Measurements from ENCODE around the gene ROR2. TPM values are rescaled to one million over a fixed set of nuclear protein-coding genes. Genes with fewer than 3 reads are reported as not detected.

ROR2 gene
- total RNA-seq, 2 donors from 2014 or later: 4.0 to 5.4 TPM

GRCh38 chr9:91660521-91660920 is 289.5 kb downstream of the ROR2 start:
- intact Hi-C loops (cut with DNase I): no loop called here
- Histone ChIP-seq H3K36me3 (replicated peaks in 1 of 2; ENCODE audit: insufficient read depth in 1 of 2, low read depth in 2 of 2) (no peaks in the 10 kb centered on the region), H3K4me1 (no peaks in the 10 kb centered on the region), H3K27ac (no peak overlapping the region), H3K27me3 (no peaks in the 10 kb centered on the region), H3K9me3 (no peaks in the 10 kb centered on the region), H3K4me3 (no peak overlapping the region)
- ATAC-seq (no peak), DNase-seq (no peak)
- WGBS, 2 donors: 86 to 93% methylated on average over 1 of the region's 1 CpG
- TF ChIP-seq POLR2A (IDR thresholded peaks at IDR 0.05): no peak
- no peak for TF ChIP-seq CTCF (IDR thresholded peaks at IDR 0.05)

- no peaks in the 10 kb centered on the region for H3K4me1 ChIP-seq
- no peaks in the 10 kb centered on the region for H3K36me3 ChIP-seq (replicated peaks in 1 of 2; ENCODE audit: insufficient read depth in 1 of 2, low read depth in 2 of 2)
- DNase-seq: peak in 1 of 4 donors; percentile 27
- WGBS, 2 donors: 57 to 63% methylated on average over 6 of the region's 6 CpGs
- no peak for ATAC-seq
- no peaks in the 10 kb centered on the region for H3K27me3 ChIP-seq
- intact Hi-C loops (cut with DNase I): no loop called here
- no peak overlapping the region for H3K27ac ChIP-seq
- H3K9me3 ChIP-seq: no peaks in the 10 kb centered on the region
- TF ChIP-seq POLR2A (IDR thresholded peaks at IDR 0.05): no peak
- TF ChIP-seq CTCF (IDR thresholded peaks at IDR 0.05): peak in 3 of 7 experiments; percentile 22 to 33 (median 29)
- no peak overlapping the region for H3K4me3 ChIP-seq
Observed at GRCh38 chr9:91659529-91660495, 290.2 kb downstream of the ROR2 start.

- Histone ChIP-seq H3K9me3 (no peaks in the 10 kb centered on the region), H3K27me3 (no peaks in the 10 kb centered on the region), H3K4me1 (no peaks in the 10 kb centered on the region), H3K36me3 (replicated peaks in 1 of 2; ENCODE audit: insufficient read depth in 1 of 2, low read depth in 2 of 2) (no peaks in the 10 kb centered on the region), H3K27ac (no peak overlapping the region), H3K4me3 (no peak overlapping the region)
- no peak for ATAC-seq
- intact Hi-C loops (cut with DNase I): no loop called here
- no peak for DNase-seq
- TF ChIP-seq CTCF (IDR thresholded peaks at IDR 0.05) (no peak), POLR2A (IDR thresholded peaks at IDR 0.05) (no peak)
- 87 to 90% methylated on average over 8 to 9 of the region's 9 CpGs for WGBS, 2 donors
Observed at GRCh38 chr9:91658513-91659105, 291.4 kb downstream of the ROR2 start.

GRCh38 chr9:91657501-91657900 is 292.5 kb downstream of the ROR2 start:
- Histone ChIP-seq H3K36me3 (replicated peaks in 1 of 2; ENCODE audit: insufficient read depth in 1 of 2, low read depth in 2 of 2) (no peaks in the 10 kb centered on the region), H3K4me3 (no peak overlapping the region), H3K4me1 (no peaks in the 10 kb centered on the region), H3K27ac (no peak overlapping the region), H3K9me3 (no peaks in the 10 kb centered on the region), H3K27me3 (no peaks in the 10 kb centered on the region)
- WGBS, 2 donors: 83 to 97% methylated on average over 3 of the region's 3 CpGs
- DNase-seq (no peak), ATAC-seq (no peak)
- TF ChIP-seq CTCF (IDR thresholded peaks at IDR 0.05) (no peak), POLR2A (IDR thresholded peaks at IDR 0.05) (no peak)
- intact Hi-C loops (cut with DNase I): no loop called here
